GM18868 (cell line): ENCODE measurements around the gene HSPA1B.
A peak's percentile ranks its signal among the peaks of the same experiment; 100 is the strongest.
"Not testable (repeated sequence)": the region's sequence is repeated elsewhere in the genome, so short reads cannot be mapped to it uniquely, and the experiment has no call there.

Experiments
- ATAC-seq: cut with Tn5 transposase; IDR thresholded peaks from one replicate; pipeline ENCODE4 v1.9.1; 2021; ENCODE audit warnings: mild to moderate bottlenecking, moderate library complexity; ENCODE audit not compliant: unreplicated experiment

Gene HSPA1B

DNA sequence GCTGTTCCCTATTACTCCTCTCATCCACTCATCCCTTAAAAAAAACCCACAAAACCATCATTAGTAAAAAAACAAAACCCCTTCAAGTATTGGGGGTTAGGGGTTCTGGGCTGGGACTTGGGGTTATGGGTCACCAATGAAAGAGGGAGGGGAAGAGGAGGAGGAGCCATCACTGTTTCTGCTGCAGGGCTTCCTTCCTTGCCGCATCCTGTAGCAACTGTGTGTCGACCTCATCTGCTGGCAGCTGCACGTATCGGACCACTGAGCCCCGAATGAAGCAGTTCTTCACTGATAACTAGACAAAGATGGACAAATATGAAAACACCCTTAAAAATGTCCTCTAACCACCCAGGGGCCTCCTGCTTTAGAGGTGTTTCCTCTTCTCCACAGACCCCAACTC is 29.9 kb upstream of the HSPA1B start:
- ATAC-seq = no peak

DNA sequence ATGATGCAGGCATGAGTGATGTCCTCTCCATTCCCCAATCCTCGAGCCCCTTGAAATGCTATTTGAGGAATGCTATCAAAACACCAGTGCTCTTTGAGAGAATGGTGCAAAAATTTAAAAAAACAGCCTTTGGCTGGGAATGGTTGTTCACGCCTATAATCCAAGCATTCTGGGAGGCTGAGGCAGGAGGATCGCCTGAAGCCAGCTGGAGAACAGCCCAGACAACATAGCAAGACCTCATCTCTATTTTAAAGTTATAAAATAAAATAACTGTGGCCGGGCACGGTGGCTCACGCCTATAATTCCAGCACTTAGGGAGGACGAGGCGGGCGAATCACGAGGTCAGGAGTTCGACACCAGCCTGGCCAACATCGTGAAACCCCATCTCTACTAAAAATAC is 27.8 kb upstream of the HSPA1B start:
- no peak for ATAC-seq

DNA sequence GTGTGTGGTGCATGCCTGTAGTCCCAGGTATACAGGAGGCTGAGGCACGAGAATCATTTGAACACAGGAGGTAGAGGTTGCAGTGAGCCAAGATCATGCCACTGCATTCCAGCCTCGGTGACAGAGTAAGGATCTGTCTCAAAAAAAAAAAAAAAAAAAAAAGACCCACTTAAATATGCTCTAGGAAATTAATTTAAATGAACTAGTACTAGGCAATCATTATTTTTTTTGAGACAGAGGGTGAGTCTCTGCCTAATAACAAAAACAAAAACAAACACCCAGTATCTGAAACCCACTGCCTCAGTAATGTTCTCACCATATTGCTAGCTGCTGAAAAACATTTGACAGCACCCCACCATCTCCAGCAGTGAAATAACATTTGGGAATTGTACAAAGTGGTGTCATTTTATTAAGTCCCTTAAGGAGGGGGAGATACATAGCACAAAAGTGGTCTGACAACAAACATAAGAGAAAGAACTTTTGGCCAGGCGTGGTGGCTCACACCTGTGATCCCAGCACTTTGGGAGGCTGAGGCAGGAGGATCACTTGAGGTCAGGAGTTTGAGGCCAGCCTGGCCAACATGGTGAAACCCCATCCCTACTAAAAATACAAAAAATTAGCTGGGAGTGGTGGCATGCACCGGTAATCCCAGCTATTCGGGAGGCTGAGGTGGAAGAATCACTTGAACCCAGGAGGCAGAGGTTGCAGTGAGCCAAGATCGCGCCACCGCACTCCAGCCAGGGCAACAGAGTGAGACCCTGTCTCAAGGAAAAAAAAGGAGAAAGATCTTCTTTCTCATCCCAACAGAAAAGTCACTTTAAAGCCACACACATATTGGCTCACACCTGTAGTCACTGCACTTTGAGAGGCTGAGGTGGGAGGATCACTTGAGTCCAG is 26.3 kb upstream of the HSPA1B start:
- ATAC-seq = not testable (repeated sequence)

DNA sequence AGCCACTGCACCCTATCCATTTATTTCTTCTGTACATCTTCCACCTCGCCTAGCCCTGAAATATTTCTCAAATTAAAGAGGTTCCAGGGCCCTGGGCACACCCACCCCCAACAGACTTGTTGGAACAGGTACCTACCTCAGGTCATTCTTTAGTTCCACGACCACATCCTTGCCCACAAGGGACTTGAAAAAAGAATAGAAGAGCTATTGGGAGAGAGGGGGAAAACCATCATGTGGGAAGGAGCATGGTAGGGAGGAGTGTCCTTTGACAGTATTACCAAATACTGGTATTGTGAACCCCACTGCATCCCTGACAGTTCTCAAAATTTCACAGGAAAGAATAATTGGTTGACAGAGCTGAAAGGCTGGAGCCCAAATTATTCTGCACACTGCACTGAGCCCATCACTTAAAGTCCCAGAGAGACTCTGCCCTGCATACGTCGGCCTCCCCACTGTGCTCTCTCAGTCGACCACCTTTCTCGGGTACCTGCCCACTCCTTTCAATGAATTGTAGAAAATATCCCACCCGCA is 21.5 kb upstream of the HSPA1B start:
- peak; percentile 8 for ATAC-seq

DNA sequence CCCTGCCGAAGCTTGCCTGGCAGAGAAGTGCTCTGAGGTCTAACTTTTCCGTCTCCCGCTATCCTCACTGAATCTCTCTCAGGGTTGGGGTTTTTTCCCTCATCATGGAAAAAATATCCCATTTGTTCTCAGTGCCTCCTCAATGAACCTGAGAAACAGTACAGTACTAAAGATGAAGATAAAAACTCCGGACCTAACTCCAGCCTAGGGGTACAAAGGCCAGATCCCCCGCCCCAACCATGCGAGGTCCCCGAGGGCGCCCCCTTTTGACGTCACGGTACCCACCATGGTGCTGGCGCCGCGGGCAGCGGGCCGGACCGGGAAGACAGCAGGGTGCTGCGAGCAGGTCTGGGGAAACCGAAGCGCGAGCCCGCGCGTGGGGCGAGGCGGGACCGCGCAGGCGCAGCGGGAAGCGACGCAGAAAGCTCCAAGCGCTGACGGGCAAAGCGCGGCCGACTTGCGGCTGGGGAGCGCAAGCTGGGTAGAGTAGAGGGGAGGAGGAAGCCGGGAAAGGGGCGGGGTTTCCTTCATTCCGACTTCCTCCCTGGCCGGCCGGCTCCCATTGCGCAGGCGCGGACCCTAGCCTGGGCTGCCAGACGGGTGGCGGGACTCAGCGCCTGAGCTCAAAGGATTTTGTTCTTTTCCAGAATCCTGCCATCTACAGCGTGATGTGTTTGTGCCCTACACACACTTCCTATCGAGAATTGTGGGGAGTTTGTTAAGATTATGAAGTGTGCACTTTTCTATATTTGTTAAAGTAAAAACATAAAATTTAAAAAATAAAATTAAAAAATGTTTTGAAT is 20.9 kb upstream of the HSPA1B start, which contains the start of gene LSM2:
TSS of gene LSM2 (minus strand) at position 497 of the 803 bp plus-strand sequence. CDS start at position 288, 209 bp downstream.
- peak; percentile 89 for ATAC-seq

DNA sequence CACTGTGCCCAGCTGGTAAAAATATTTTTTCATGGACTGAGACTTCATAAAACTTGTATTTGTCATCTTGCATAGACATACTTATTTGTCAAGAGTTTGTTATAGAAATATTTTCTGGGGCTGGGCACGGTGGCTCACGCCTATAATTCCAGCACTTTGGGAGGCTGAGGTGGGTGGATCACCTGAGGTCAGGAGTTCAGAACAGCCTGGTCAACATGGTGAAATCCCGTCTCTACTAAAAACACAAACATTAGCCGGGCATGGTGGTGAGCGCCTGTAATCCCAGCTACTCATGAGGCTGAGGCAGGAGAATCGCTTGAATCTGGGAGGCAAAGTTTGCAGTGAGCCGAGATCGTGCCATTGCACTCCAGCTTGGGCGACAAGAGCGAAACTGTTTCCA is 18.9 kb upstream of the HSPA1B start:
- ATAC-seq = not testable (repeated sequence)

DNA sequence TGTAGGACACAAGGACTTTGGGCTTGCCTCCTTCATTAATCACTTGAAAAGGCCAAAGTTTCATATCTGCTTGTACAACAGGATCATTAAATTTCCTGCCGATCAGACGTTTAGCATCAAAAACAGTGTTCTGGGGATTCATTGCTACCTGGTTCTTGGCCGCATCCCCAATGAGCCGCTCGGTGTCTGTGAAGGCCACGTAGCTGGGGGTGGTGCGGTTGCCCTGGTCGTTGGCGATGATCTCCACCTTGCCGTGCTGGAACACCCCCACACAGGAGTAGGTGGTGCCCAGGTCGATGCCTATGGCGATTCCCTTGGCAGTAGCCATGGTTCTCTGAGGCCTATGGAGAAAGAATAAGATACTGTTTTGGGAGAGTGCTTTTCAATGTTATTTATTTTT is 15.9 kb upstream of the HSPA1B start:
- no peak for ATAC-seq

DNA sequence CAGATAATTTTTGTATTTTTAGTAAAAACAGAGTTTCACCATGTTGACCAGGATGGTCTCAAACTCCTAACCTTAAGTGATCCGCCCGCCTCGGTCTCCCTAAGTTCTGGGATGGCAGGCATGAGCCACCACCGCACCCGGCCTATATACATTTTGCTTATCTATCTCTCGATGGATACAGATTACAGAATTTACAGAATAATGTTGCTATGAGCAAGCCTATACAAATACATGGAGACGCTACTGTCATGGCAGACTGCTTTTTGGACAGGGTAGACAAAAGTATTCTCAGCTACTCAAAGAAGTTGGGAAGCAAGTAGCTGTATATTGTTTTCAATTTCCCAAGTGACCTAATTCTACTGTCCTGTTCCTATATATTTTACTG is 14.1 kb upstream of the HSPA1B start:
- no peak for ATAC-seq

DNA sequence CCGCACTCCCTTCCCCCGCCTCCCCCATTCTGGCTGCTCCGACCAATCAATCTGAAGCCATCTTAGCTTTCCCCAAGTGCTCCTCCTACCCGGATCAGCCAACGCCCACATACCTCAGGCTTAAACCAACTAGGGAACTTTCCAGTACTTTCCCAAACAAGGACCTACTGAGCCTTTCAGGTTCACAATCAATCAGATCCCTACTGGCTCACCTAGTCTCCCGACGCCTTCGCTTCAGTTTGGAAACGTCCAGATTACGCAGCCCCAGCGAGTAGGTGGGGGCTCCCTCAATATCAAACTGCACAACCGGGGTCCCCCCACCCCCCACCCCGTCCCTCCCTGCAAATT is 12.9 kb upstream of the HSPA1B start:
- ATAC-seq = peak; percentile 50

DNA sequence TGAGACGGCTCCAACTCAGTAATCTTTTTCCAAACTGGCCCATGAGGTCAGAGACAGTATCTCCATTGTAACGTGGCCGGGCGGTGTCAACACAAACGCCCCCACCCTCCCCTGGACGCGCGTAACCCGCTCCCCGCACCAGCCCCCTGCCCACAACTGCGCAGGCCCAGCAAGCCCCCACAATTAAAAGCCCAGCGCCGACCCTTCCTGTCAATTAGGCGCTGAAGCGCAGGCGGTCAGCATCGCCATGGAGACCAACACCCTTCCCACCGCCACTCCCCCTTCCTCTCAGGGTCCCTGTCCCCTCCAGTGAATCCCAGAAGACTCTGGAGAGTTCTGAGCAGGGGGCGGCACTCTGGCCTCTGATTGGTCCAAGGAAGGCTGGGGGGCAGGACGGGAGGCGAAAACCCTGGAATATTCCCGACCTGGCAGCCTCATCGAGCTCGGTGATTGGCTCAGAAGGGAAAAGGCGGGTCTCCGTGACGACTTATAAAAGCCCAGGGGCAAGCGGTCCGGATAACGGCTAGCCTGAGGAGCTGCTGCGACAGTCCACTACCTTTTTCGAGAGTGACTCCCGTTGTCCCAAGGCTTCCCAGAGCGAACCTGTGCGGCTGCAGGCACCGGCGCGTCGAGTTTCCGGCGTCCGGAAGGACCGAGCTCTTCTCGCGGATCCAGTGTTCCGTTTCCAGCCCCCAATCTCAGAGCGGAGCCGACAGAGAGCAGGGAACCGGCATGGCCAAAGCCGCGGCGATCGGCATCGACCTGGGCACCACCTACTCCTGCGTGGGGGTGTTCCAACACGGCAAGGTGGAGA is 12.3 kb upstream of the HSPA1B start, which contains the start of the genes HSPA1A and HSPA1L:
TSS of gene HSPA1A (plus strand) at position 519 of the 814 bp plus-strand sequence. CDS start at position 733, 214 bp downstream.
TSS of gene HSPA1L (minus strand) at position 259 of the 814 bp plus-strand sequence. CDS start 3,311 bp downstream, outside the sequence.
- peak; percentile 33 for ATAC-seq

DNA sequence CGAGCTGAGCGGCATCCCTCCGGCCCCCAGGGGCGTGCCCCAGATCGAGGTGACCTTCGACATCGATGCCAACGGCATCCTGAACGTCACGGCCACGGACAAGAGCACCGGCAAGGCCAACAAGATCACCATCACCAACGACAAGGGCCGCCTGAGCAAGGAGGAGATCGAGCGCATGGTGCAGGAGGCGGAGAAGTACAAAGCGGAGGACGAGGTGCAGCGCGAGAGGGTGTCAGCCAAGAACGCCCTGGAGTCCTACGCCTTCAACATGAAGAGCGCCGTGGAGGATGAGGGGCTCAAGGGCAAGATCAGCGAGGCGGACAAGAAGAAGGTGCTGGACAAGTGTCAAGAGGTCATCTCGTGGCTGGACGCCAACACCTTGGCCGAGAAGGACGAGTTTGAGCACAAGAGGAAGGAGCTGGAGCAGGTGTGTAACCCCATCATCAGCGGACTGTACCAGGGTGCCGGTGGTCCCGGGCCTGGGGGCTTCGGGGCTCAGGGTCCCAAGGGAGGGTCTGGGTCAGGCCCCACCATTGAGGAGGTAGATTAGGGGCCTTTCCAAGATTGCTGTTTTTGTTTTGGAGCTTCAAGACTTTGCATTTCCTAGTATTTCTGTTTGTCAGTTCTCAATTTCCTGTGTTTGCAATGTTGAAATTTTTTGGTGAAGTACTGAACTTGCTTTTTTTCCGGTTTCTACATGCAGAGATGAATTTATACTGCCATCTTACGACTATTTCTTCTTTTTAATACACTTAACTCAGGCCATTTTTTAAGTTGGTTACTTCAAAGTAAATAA is 10.2 kb upstream of the HSPA1B start:
- ATAC-seq = not testable (repeated sequence)

DNA sequence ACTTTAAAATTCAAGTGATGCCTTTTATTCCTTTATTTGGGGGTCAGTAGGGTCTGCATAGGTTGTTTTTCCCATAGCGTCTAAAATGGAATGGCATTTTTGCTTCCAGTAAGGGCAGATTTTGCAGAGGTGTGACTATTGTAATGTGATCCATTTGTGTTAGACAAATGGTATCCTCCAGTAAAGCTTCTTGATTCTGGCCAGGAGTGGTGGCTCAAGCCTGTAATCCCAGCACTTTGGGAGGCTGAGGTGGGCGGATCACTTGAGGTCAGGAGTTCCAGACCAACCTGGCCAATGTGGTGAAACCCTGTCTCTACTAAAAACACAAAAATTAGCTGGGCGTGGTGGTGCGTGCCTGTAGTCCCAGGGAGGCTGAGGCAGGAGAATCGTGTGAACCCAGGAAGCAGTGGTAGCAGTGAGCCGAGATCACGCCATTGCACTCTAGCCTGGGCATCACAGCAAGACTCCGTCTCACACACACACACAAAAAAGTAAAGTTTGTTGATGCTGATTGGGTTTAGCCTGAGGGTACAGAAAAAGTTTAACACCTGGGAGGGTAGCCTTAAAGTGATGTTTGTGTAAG is 9.5 kb upstream of the HSPA1B start:
- not testable (repeated sequence) for ATAC-seq

DNA sequence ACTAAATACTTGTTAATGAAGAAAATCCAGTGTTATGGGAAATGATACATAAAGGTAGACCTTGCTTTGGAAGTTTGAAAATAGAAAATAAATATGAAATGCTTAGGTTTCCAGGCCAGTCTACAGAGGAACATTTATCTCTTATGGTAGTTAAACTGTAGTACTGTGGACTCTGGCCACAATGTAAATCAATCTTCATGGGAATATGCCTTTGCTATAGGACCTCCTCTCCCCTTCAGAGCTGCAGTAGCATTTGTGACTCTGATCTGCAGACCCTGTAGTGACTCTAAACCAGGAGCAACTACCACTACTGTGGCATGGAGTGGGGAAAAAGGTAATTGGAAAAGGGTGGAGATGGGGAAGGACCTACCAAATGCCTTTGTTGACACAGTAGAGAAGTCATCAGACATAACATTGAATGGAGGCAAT is 7.7 kb upstream of the HSPA1B start:
- no peak for ATAC-seq

DNA sequence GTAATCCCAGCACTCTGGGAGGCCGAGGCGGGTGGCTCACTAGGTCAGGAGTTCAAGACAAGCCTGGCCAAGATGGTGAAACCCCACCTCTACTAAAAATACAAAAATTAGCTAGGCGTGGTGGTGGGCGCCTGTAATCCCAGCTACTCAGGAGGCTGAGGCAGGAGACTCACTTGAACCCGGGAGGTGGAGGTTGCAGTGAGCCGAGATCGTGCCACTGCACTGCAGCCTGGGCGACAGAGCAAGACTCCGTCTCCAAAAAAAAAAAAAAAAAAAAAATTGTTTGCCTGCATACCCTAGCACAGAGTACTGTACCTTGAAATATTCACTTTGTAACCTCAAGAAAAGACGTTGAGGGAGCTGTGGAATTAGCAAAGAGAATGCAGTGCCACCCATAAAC is 7.1 kb upstream of the HSPA1B start:
- ATAC-seq = not testable (repeated sequence)

DNA sequence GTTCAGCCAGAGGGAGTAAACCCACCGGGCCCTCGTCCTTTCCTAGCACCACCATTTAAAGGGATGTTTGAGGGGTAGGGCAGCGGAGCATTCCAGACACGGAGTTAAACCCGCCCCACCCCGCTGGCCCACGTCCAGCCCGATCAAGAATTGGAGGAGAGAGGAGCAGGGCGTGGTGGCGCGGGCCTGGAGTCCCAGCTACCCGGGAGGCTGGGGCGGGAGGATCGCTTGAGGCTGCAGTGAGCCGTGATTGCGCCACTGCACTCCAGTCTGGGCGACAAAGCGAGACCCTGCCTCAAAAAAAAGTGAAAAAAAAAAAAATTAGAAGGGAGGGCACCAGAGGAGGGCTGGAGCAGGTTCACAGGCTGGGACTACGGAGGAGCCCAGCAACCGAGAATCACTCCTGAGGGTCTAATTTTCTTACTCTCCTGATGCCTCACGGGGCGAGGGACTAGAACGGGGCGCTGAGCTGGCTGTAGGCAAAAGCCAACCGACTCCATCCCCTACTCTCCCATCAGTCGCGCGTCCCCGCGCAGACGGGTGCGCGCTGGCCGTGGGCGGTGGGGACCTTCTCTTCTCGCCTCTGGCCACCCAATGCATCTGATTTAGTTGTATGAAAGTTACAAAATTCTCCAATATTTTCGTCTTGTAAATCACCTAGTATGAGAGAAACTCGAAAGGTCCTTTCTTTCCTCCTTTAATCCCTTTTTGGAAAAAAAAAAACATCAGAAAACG is 6.1 kb upstream of the HSPA1B start:
- ATAC-seq = peak; percentile 43

DNA sequence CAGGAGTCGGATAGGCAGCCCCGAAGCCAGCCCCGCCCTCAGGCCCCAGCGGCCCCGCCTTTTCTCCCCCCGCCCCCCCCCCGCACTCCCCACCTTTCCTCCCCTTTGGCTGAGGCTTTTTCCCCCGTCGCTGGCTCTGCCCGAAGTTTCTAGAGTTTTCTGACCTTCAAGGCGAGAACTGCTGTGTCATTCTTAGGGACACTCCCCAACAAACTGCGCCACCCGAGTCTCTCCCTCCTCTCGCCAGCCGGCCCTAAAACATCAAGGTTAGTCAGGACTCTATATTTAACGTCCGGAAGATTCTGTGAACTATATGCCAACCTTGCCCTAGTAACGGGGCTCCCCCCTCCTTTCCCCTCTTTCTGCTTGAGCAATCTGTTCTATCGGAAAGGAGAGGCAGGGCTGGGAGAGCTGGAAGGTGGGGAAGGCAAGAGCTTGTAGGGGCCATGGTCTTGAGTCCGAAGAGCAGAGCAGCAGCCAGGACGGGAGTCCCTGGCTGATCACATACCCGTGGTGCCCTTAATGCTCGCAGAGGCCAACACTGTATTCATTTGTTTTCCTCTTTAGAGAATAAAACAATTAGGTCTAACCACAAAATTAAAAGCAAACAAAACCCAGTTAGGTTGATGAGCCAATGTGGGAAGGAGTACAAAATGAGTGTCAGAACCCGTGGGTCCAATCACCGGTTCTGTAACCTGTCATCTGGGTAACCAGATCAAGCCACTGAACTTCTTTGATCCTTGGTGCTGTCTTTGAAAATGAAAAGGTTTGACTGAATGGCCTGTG is 5.3 kb upstream of the HSPA1B start:
- peak; percentile 46 for ATAC-seq

DNA sequence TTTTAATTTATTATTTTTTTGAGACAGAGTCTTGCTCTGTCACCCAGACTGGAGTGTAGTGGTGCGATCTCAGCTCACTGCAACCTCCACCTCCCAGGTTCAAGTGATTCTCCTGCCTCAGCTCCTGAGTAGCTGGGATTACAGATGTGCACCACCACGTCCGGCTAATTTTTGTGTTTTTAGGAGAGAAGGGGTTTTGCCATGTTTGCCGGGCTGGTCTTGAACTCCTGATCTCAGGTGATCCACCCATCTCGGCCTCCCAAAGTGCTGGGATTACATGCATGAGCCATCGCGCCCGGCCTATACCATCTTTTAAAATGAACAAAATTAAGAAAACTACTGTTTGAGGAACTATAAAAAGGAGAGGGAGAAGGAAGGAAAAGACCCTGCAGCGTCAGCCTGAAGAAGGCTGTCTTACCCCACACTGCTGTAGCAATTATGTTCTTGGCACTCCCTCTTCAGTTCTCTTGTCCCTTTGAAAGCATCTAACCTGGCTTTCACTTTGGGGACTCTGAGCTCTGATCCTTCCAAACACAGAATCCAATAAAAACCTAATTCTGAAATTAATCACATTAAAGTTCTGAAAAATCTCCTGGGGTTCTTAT is 3.8 kb upstream of the HSPA1B start:
- ATAC-seq = not testable (repeated sequence)
